Activated naive CD8-positive, alpha-beta T cell treated with anti-CD3 and anti-CD28 coated beads, Interleukin-2, amount 50 U/mL, for 16 hours (primary cell): ENCODE data around the gene ARHGAP42.

Source experiments
- DNase-seq: peaks from one replicate; pipeline ENCODE4 v3.0.0-alpha.2; 2020; ENCODE audit warnings: low read depth, low spot score

ARHGAP42 gene

DNA sequence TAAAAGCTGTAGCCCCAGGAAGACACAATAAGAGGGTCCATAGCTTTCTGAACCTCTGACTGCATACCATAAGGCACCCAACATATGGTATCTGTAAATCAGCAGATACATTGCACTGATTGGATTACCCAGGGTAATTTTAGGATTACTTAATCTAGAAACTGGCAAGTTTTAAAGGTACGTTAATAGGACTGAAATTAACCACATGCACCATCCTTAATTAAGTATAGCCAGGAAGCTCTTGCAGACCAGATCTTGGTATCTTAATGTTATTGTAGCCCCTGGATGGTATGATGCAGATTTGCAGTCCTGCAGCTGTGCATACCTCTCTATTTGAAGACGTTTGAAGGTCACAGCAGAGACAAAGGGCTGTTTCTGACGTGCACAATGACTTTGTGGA, 72.8 kb downstream of the ARHGAP42 start:
- DNase-seq = no peak

DNA sequence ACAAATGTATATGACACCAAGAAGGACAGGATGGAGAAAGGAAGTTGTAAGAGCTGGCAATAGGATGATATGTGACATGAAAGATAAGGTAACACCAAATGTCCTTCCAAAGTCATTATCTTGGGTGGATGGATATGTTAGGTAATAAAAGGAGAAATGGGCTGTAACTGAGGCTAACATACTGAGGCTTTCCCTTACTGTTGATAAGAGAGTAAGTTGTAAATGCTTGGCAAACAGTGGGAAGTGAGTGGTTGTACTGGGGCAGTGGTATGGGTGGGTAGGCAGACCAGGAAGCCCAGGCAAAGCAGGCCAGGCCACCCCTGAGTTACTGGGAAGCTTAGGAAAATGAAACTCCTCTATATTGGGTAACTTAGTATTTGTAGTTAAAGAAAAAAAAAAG, 73.7 kb downstream of the ARHGAP42 start:
- no peak for DNase-seq

DNA sequence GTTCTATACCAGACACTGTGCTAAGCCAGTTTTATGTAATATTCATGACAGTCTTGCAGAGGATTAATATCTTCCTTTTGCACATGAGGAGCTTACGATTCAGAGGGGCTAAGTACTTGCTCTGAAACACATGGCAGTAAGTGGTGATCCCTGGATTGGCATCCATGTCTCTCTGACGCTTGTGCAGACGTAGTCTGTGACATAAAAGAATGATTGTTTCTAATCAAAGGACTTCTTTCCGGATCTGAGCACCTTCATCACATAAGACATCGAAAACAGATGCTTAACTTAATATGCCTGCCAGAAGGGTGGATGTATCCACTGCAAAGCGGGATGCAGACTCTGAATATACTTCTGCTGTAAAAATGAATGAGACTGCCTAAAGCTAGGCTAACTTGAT, 74.8 kb downstream of the ARHGAP42 start:
- no peak for DNase-seq

DNA sequence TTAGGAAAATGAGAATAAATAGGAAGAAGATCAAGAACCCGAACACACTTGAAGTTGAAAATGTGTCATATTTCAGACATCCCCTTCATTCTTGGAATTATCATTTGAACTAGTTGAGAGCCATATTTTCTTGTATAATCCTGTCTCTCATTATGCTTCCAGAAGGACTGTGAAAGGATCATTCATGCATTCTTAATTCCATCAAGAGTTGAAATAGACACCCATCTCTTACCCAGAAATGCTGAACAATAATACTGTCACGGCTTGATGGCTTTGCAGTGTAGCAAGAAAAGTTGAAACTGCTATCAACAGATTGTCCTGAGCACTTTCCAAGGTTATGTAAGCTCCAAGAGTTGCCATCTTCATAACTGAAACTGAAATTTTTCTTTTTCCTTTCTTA, 79.7 kb downstream of the ARHGAP42 start:
- DNase-seq = no peak

DNA sequence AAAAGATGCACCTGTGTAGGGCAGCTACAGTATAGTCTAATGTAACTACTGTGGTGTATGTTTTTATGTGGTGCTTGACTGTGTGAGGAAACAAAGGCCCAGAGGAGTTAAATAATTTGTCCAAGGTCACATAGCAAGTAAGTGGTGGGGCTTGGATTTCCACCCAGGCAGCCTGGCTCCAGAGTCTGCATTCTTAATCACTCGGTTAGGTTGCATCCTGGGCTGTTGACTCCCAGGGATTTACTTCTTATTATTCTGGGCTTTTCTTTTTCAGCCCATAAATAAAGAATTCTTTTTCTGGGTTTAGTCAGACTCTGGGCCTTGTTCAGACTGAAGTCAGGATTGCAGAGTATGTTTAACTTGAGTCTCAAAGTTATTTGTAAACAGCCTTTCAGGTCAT, 82.1 kb downstream of the ARHGAP42 start:
- DNase-seq = no peak

DNA sequence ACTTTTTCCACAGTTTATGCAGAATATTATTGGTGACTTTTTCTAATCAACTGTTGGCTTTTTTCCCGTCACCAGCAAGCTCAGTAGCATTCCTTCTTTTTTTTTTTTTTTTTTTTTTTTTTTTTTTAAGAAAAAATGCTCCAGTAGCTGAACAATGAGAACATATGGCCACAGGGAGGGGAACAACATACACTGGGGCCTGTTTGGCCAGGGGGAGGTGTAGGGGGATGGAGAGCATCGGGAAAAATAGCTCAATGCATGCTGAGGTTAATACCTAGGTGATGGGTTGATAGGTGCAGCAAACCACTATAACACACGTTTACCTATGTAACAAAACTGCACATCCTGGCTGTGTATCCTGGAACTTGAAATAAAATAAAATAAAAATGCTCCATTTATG, 82.5 kb downstream of the ARHGAP42 start:
- DNase-seq = no peak

DNA sequence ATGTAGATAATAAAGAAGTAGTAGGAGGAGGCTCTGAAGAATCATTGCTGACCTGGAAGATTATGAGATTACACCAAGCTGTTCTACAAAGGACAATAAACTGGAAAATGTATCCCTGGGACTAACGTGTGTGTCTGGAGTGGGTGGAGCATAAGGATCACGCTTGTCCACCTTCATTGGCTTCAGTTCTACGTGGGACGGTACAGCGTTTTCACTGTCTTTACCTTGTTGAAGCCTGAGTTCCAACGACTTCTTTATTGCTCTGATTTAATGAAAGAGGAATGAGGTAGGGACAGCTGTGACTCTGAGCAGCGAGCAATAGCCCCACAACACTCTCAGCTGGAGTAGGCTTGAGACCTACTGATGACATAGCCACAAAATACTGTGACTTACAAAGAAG, 87.0 kb downstream of the ARHGAP42 start:
- DNase-seq = no peak

DNA sequence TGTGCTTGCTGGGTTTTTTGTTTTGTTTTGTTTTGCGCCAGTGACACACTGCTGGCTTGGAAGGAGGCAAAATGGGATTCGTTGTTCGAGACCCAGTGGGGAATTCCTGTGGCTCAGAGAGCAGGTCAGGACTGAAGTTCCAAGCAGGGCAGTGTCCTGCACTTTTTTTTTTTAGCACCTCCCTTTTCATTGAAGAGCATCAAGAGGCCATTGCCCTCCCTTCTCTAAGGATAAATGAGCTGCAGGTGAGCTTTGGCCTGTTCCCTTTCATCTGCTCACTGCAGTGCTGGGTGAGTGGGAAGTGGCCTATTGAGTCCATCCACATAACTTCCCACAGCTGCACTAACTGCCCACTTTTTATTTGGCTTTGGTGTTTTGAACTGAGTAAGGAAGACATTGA, 87.8 kb downstream of the ARHGAP42 start:
- no peak for DNase-seq

DNA sequence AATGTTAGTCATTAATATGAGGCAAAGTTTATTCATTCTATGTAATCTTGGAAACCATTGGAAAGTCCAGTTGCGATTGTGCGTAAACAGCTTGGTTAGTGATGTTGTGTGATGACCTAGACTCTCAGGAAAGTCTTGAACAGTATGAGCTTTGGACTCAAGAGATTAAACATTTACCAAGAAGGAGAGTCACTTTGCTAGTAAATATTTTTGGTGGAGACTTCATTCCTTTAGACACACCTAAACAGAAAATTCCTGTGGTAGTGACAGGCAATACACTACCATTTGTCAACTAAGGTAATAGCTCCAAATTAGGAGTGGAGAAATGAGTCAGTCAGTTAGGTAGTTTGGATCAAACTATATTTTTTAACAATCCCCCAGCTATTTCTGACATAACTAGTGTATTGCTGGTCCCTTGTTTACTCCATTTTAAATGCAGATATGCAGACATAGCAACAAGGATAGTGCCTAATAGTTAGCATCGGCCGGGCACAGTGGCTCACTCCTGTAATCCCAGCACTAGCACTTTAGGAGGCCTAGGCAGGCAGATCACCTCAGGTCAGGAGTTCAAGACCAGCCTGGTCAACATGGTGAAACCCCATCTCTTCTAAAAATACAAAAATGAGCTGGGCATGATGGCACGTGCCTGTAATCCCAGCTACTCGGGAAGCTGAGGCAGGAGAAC, 89.3 kb downstream of the ARHGAP42 start:
- no peak for DNase-seq

DNA sequence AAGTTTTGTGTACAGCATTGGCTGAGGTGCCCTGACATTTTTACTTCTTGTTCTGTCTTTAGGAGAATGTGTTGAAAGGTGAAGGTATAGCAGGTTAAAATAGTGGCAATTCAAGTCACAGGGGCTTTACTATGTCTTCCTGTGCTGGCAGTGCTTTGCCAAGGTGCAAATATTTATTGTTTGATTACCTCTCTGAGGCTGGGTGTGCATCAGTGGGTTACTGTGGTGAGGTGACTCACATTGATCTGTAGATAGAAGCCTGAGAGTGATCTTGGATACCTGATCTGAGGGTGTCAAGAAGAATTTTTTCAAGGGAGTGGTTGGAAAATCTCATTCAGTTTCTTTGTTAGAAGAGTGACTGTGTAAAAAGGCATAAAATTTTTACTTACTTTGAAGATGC, 90.0 kb downstream of the ARHGAP42 start:
- DNase-seq = no peak

DNA sequence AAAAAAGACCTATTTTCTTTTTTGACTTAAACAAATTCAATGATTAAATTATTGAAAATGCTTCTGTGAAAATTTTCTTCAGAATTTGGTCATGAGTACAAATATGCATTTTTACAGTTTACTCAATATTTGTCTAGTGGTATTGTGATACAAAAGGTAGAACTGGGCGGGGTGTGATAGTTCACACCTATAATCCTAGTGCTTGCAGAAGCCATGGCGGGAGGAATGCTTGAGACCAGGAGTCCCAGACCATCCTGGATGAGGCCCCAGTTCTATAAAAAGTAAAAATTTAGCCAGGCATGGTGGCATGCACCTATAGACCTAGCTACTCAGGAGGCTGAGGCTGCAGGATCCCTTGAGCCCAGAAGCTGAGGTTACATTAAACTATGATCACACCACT, 90.6 kb downstream of the ARHGAP42 start:
- DNase-seq = no peak

DNA sequence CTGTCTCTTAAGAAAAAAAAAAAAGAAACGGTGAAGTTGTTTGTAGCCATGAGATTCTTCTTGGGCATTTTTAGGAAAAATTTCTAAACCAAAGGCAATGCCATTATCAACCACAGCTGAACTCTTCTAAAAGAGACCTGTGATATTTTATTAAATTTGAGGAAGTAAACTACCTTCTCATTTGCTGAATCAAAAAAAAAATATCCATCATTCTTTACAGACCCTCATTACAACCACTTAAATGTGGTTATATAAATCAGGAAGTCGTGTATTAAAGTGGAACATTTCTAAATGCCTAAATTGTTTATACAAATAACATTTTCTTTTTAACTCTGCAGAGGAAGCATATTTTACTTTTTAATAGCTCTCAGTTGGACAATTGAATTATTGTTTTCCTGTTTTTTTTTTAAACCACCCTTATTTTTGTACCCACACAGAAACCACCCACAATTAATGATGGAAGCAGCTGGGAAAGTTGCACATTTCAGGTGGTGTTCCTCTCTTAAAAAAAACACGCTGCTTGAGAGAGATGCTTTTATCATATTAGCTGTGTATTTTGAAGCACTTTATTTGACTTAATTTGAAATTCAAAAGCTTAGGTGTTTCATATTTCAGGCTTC, 91.2 kb downstream of the ARHGAP42 start:
- DNase-seq = no peak

DNA sequence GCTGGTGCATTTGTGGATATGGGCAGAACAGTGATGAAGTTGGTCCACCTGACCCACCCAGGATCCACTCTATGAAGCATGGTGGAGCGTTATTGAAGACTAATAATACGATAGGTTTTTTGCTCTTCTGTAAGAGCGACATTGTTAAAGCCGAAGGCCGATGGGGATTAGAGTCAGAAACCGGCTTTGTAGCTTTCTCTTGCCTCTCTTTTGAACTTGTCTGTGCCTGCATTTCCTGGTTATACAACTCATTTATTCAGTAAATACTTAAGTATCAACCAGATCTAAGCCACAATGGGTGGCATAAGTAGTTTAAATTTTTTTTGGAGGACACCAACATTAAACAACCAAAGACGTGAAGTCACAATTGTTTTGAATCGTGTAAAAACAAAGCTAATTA, 93.4 kb downstream of the ARHGAP42 start:
- no peak for DNase-seq

DNA sequence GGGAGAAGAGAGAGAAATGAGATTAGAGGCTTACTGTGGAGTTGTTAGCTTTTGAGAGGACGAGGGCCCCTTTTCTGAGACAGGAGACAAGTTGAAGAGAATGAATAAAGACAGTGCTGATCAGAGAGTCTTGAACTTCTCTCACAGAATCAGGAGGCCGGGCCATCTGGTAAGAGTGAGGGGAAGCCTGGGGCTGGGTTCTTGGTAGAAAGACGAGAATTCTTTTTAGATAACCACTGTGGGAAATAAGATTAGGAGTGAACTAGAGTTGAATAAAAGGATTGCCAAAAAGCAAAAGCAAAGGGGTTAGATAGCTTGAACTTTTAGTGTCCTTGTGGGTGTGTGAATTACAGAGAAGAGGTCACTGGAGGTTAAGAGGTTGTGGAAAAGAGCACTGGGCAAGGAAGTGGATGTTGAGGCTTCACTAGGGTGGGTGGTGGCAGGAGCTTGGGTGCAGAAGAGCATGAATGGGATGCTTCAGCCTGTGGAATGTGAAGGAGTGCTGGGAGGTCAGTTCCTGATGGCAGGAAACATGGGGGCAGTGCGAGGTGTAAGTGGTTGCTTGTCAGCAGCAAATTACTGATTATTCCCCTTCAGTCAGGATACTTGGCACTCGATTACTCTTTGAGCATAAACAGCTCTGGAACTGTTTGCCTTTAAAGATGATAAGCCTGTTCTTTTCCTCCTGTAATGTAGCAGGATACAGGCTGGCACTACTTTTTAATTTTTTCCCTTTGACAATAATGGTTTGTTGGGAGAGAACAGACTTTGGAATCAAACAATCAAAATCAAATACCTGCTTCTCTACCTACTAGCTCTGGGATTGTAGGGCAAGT, 98.3 kb downstream of the ARHGAP42 start:
- DNase-seq = no peak

DNA sequence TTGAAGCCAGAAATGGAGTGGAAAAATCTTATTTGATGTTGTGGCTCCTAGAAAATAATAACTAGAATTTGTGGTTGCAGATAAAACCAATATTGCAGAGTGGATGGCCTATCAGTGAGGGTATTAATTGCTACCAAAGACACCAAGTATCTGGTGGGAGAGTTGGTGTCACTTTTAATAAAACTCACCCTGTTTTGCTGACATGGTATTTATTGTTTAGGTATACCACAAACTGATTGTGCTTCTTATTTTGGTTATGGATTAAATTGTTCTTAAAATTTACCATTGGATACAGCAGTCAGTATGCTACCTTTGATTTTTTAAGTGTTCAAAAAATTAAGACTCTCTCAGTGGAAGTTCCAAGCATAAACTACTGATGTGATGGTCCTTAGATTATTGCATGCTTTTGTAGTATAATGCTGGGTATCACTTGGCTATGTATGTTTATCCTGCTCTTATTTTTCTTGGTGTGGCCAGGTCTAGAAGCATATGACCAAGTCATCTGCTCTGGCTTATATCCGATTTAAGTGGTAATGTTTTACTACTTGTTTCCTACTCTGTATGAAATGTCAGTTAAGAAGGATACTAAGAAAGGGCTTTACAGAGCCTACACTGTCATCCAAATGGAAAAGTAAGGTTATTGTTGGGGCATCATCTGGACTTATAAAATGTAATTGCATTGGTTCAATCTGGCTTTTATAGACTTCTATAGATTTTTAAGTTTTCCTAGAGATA, 101.6 kb downstream of the ARHGAP42 start:
- no peak for DNase-seq

DNA sequence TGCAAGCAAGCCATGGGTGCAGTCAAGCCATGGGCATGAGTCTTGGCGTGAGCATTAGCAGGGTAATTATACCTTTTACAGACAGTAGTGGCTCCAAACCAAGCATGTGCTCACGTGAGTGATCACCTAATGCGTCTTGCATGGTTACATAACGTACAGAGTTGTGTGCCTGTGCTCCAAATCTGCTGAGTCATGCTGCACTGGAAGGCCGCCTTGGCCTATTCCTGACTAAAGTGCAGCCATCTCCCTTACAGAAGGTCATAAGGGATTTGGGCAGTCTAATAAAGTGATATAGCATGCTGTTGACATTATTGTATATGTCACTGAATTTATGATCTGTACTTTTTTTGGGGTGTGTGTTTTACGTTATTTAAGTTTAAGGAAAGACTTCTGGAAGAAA, 102.4 kb downstream of the ARHGAP42 start:
- DNase-seq = no peak

DNA sequence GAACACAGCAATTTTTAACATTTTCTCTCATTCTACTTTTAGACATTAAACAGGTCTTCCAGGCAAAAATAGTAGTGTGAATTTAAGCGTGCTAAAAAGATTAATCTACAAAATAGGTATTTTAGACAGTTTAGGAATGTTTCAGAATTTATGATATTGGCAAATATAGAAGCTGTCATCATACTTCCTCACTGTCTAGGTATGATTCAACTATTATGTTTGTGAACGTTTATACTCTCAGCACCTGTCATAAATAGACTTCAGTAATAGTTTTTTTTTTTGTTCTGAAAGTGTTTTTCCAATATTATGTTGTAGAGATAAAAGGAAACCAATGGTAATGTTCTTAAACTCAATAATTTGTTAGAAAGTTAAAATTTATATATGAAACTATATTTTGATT, 103.0 kb downstream of the ARHGAP42 start:
- no peak for DNase-seq

DNA sequence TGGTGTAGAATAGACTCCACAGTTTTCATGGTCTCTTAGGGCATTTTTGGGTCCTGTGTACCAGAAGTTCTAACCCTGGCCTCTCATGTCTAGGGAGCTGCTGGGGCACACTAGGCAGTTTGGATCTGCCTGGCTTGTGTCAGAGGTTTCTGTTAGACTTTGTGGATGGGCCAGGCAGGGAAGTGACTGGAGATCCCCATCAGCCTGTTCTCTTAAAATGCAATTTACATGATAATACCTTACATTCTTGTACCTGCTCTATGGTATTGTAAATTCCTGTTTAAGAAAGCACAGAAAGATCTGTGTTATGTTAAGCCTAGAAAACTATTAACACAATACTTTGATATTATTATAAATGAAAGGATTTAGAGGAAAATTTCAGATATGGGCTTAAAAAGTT, 104.0 kb downstream of the ARHGAP42 start:
- DNase-seq = no peak

DNA sequence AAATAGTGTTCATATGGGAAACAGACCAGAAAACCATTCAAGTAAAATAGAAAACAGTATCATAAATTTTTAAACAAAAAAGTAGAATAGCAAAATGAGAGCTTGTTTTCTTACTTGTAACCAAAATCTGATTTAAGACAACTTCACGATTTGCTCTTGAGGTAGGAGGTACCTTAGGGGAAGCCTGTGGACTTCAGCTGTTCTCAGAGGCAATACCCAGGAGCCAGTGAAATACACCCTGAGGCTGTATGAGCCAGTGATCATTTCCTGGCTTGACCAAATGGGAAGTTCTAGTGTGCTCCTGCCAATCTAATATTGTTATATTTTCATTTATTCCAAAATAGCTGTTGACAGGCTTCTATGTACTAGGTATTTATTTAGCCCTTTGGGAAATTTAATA, 104.8 kb downstream of the ARHGAP42 start:
- no peak for DNase-seq

DNA sequence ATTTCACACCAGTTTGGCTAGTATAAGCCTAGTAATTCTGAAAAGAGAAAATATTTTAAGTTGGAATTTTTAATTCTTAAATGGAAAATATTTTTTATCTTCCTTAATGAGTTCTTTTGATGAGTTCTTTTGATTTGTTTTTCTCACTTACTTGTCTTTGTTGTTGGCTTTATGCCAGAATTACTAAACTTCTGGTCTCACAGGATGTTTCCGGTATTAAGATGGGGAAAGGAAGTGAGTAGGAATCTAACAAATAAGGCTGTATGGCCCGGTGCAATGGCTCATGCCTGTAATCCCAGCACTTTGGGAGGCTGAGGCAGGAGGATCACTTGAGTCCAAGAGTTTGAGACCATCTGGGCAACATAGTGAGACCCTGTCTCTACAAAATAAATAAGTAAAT, 106.4 kb downstream of the ARHGAP42 start:
- DNase-seq = no peak

DNA sequence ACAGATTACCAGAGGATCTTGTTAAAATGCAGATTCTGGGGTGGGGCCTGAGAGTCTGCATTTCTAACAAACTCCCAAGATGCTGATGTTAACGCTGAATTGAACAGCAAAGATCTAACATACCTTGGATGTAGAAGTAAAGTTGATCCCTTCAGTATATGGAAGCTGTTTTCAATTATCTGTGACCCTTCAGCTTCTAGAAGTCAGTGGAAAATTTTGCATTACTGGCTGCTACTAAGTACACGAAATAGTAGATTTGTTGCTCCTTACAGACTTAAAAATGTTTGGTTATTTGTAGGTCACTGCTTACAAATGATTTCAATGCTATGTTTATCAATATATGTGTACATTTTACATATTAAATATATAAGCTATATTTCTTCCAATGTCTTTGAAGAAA, 107.4 kb downstream of the ARHGAP42 start:
- DNase-seq = no peak

DNA sequence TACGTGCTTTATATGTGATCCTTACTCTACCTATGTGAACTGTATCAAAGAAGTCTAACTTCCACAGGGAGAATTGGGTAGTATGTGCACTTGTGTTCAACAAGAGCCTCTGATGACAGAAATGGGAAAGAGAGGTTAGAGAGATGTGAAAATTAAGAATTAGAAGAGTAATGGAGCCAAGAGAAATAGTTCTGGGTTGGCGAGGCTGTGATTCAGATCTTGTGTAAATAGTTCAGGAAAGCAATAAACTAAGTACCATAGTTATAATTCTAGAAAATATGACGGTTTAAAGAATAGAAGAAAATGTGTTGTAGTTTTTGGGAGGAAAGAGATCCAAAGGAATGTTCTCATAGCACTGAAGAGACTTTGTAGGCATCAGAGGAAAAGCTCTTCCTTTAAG, 112.4 kb downstream of the ARHGAP42 start:
- no peak for DNase-seq
